ENCODE results near the gene CERS2.
A peak's percentile ranks its signal among the peaks of the same experiment; 100 is the strongest.

Gene CERS2

GRCh38 chr1:150981805-150982712 lies 7.4 kb upstream of the CERS2 start, which contains the start of gene ANXA9:
Gene ANXA9 (plus strand): TSS chr1:150982292. CDS start chr1:150983106, 814 bp downstream.
- no peak for TF ChIP-seq CTCF (IDR thresholded peaks at IDR 0.05; ENCODE audit: borderline replicate concordance, insufficient read depth, low read depth, low read length)
- no peak within 1 kb of the TSS for H3K4me3 ChIP-seq (ENCODE audit: low read depth, low read length)

GRCh38 chr1:150981177-150981804 lies 6.7 kb upstream of the CERS2 start:
- H3K4me3 ChIP-seq (ENCODE audit: low read depth, low read length), result no peak overlapping the region
- no peak for TF ChIP-seq CTCF (IDR thresholded peaks at IDR 0.05; ENCODE audit: borderline replicate concordance, insufficient read depth, low read depth, low read length)

- H3K4me3 ChIP-seq (ENCODE audit: low read depth, low read length), result no peak overlapping the region
- TF ChIP-seq CTCF (IDR thresholded peaks at IDR 0.05; ENCODE audit: borderline replicate concordance, insufficient read depth, low read depth, low read length), result peak; percentile 100
These were observed 4.7 kb upstream of the CERS2 start for GRCh38 chr1:150979092-150980056.

GRCh38 chr1:150976879-150977694 lies 2.5 kb upstream of the CERS2 start:
- no peak overlapping the region for H3K4me3 ChIP-seq (ENCODE audit: low read depth, low read length)
- no peak for TF ChIP-seq CTCF (IDR thresholded peaks at IDR 0.05; ENCODE audit: borderline replicate concordance, insufficient read depth, low read depth, low read length)

GRCh38 chr1:150976401-150976821 lies 1.8 kb upstream of the CERS2 start:
- TF ChIP-seq CTCF (IDR thresholded peaks at IDR 0.05; ENCODE audit: borderline replicate concordance, insufficient read depth, low read depth, low read length), result no peak
- no peak overlapping the region for H3K4me3 ChIP-seq (ENCODE audit: low read depth, low read length)

All from GM12875 (cell line).